ENCODE results near the gene FOXJ3.

GRCh38 chr1:42319128-42319851 lies 15.7 kb downstream of the FOXJ3 start:
- TF ChIP-seq CTCF (IDR thresholded peaks at IDR 0.05) (no peak), POLR2A (IDR thresholded peaks at IDR 0.05) (no peak)

Data from uterus (tissue), 2 donors.